ENCODE results near the gene MYZAP.
"Not testable (repeated sequence)": the region's sequence is repeated elsewhere in the genome, so short reads cannot be mapped to it uniquely, and the experiment has no call there.

Gene MYZAP

DNA sequence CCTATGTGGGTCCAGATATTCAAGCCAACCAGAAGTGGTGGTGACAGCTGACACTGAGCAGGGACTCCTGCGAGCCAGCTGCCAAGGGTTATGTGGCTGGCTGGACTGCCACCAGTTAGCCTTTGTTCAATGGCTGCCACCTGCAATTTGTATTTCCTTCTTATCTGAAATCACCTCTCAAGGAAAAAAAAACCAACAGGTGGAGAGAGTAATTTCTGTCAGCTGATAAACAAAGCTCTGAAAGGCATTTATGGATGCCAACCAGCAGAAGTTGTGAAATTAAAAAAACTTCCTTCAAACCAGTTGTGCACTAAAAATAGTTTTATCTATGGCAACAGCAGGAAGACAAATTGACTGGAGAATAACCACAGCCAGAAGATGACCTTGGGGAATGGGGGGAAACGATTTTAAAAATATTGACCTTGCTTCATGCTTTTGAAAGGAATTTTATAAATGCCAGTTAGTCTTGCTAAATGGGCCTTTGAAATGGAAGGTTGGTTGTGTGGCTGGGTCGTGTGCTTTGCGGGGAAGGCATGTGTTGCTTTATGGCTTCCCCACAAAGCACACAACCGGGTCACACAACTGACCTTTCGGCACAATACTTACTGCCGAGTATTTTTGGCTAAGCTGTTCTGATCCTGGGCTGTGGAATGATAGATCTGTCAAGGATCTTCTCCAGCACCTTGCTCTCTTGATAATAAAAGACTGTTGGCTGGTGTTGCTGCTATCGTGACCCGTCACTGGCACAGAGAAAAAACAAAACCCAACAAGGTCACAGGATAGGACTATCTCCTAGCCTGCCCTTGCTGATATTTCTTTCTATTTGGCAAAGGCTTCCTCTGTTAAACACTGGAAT is 3.5 kb downstream of the MYZAP start:
- peak; percentile 23 for DNase-seq

DNA sequence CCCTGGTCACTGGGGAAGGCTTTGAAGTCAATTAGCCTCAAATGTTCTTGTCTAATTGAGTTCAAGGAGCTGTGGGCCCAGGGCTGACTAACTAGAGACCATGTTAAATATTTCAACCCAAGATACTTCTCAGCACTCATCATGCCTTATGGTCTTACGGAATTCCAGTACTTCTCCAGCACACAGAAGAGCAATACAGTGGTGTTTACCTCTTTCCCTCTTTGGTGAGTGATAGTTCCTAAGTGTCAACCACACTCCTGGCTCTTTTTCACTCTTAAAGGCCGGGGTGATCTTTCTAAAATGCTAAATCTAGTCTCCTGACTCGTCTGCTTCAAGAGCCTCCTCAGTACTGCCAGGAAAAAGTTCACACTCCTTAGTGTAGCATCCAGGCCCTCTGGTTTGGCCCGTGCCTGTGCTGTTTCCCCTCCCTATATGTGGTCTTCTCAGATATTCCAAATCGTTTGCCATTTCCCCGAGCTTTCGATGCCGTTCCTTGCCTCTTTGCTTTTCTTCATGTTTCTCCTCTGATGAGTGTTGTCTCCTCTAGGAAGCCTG is 4.7 kb downstream of the MYZAP start:
- no peak for DNase-seq

DNA sequence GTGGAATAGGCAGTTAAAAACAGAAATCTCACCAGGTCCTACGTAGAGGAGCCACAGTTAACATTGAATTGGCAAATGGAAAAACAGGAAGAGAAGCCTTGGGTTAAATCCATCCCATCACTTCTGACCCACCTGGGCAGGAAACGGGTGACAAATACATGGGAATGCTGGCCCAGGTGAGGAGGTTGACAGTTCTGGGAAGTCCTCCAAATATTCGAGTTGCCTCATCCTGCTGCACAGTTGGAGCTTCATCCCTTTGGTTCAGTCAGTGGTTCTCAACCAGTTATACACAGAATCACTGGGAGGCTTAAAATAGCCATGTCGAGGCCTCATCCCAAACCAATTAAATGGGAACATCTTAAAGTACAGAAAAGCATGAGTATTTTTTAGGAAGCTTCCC is 5.3 kb downstream of the MYZAP start:
- no peak for DNase-seq

DNA sequence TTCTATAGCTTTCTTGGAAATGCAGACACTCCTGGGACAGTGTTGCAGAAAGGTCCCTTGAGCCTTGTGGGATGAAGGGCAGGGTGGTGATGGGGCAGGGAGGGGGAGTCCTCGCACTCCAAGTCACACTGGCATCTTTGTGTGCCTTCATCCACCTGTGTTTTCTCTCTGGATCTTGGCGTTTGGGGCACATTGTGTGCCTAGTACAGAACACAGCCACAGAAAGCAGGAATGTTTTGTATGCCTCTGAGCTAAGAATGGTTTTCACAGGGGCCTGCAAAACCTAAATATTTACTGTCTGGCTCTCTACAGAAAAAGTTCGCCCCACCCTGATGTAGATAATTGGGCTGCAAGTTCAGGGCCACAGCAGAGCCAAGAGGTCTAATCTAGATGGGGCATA is 5.7 kb downstream of the MYZAP start:
- no peak for DNase-seq

DNA sequence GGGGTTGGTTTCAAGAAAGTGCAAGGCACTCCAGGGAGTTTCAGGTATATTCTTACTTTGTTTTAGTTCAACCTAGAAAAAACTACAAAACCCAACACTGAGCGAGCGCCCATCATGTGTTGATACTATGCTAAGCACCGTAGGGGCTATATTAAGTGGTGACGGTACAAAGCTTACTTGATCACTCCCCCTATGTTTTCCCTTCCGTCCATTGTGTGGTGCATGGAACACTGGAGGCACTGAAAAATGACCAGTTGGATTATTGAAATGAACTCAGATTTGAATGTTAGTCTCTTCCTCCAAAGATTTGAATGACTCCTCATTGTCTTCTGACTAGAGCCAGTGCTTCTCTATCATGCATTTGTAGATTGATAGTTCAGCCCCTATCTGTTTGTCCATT is 6.6 kb downstream of the MYZAP start:
- no peak for DNase-seq

DNA sequence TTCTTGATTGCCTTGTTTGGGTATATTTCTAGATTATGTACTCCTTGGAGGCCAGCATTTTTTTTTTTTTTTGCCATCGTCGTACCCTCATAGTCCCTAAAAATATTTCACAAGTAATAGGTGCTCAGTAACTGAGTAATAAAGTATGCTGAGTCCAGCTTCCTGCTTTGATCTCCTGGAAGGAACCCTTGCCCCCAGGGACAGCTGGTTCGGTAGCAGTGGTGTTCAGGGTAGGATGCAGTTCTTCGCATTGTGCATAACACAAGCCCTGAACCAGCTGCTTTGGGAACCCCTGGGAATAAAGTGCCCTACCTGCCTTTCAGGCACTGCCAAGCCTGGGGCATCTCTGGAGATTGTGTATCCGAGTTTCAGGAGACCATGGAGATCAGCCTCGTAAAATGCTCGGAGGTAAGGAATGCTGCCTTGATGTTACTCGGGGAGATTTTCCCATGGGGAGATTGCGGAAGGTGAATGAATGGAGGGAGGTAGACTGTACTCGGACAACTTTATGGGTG is 7.6 kb downstream of the MYZAP start:
- DNase-seq: no peak

DNA sequence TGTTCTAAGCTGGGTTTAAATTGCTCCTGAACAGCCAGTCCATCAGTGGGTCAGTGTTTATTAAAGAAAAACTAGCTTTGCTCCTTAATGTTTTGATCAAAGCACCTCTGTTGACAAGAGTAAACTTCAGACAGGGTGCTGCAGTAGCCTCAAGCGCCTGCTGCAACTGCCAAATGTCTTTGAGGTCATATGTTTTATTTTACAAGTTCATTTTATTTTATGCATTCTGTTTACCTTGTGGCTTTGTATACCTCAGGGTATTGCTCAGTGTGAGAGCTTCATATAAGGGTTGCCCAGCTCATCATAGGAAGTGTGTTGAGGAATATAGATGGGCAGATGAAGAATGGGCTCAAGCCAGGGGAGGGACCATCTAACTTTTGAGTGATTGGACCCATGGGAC is 8.5 kb downstream of the MYZAP start:
- no peak for DNase-seq

DNA sequence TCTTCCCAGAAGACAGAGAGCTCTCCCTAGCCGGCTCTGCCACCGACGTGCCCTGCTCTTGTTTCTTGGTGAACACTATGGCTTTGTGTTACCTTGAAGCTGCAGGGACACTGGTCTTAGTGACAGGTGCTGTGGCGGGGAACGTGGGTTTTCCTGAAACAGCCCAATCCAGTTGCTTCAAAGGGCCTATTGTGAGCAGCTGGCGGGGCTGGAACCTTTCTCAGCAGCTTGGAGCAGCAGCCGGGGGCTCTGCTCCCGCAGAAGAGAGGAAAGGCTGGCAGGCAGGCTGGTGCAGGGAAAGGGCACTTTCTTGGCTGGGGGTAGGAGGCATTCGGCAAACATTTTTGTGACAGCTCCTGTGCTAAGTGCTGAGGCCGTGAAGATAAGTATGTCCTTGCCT is 12.8 kb downstream of the MYZAP start:
- DNase-seq: no peak

DNA sequence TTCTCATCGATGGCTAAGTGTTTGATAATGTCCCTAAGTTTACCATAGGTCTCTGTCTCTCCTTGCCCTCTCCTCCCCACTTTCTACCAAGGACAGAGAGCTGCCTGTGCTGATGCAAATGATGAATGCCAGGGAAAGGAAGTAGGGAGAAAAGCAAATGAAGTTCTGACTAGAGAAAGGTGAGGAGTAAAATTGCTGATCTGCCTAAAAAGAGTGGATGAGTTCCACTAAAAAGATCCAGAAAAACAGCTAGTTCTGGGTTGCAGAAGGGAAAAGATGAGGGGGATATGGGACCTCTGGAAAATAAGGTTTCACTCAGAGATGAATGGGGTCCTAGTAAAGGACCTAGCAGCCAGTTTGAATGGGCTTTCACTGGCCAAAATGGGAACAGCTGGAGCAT is 13.8 kb downstream of the MYZAP start:
- DNase-seq: no peak

DNA sequence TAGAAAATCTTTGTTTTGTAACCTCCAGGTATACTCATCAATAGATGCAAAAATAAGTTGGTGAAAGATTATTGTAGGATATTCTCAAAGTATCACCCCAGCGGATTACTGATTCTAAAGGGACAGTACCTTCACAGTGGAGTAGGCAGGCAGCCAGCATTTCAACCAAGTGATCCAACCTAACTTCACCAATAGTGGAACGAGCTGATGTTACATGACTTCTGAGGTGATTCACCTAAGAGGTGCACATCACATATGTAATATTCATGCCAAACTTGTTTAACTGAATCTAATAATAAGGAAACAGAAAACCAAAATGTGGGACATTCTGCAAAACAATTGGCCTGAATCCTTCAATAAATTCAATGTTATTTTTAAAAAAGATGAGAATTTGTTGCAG is 14.3 kb downstream of the MYZAP start:
- no peak for DNase-seq

DNA sequence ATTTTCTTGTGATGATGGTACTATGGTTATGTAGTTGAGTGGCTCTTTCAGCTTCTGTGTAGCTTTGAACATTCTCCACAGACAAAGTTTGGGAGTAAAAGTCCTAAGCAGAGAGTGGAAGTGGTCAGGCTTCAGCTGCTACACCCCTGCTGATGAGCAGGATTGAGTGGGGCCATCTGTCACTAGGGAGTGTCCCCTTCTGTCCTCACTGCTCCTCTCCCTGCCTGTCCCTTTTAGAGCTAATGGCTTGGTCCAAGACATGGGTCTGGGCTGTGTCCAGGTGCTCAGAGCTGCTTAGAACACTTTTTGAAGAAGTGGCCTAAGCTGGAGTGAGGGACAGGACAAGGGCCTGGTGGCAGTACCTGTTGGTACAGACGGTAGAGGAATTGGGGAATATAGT is 15.1 kb downstream of the MYZAP start:
- no peak for DNase-seq

DNA sequence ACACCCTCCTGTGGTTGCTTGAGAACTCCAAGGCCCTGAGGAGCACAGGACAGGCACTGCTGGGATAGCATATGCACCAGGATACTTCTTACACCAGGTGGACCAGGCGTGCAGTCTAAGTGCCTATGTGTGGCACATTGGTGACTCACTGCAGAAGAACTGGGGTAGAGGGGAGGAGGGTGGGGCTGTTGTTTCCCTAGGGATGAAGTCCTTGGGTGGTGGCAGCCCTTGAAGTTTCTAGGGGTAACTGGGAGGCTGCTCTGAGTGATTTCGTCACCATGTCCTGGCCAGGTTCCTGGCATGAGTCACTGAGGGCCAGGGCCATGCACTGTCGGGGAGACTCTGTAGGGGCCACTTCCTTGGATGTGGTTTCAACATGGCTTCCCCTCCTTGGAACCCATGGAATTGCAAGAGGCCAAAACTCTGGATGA is 15.9 kb downstream of the MYZAP start:
- DNase-seq: no peak

DNA sequence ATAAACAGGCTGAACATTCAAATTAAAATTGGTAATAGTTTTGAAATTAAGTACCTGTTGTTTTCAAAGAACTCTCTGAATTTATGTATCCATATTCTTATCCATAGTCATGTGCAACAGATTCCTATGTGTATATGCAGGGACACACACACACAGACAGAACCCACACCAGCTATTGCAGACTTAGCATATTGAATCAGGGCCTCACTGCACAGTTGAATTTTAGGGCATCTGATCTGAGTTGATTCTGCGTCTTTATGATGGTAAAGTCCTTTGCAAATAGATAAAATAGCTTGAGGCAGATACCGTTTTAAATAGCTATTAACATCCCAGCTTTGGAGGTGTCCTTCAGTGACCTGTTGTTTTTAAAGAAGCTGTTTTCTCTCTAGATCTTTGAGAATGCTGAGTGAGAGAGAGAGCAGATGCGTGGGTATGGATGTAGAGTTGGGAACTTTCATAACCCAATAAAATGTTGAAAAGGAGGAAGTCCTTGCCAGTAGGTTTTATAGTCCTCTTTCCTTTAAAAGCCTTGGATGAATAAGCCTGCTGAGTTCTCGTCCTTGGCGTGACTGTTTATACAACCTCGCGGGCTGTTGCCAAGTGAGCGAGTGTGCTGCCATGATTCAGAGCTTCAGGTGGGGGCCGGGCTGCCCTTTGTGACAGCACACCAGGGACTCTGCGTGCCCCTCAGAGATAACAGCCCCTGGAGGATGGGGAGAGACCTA is 18.3 kb downstream of the MYZAP start:
- no peak for DNase-seq

DNA sequence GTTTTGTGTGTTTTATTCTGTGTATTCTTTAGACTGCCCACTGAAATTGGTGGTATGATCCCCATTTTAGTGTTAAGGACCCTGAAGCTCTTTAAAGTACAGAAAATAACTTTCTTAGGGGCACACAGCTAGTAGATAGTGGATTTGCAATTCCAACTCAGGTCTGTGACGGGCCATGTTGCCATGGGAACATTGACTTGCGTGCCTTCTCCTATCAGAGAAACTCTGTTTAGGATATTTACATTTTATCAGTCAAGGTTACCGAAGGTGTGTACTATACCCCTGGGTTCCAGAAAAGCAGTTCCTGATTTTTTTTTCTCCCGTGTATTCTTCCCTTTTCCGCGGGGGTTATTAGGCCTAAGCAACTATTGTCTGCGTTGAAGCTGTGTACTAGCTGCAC is 19.4 kb downstream of the MYZAP start:
- no peak for DNase-seq

DNA sequence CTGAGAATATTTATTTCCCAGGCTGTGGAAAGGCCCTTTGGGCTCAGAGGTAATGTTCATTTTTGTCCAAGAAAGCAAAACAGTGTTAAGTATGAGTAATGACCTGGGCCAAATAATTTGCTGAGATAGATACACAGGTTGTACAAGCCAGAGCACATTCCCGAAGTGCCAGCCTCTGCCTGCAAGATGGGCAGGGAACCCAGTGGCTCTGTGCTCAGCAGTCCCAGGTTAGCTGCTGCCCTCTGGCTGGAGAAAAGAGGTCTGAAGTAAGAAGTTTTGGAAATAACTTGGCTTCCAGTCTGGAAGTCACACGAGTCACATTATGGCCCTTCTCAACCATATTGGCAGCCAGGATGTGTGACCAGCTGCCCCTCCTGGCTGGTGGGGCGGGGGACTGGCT is 20.2 kb downstream of the MYZAP start:
- DNase-seq: peak; percentile 11

DNA sequence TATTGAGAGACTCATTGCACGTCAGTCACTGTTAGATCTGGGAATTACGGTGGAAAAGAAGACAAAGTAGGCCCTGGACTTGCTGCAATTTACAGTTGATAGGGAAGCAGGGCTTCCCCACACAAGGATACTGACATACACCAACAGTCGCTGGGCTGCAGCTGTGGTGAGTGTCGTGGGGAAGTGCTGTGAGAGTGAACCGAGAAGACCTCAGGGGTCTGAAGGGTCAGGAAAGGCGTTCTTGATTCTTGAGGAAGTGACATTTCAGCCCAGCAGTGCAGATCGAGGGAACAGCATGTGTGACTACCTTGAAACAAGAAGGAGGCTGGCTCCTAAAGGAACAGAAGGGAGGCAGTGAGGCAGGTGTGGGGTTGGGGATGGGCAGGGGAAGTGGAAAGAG is 22.5 kb downstream of the MYZAP start:
- no peak for DNase-seq

DNA sequence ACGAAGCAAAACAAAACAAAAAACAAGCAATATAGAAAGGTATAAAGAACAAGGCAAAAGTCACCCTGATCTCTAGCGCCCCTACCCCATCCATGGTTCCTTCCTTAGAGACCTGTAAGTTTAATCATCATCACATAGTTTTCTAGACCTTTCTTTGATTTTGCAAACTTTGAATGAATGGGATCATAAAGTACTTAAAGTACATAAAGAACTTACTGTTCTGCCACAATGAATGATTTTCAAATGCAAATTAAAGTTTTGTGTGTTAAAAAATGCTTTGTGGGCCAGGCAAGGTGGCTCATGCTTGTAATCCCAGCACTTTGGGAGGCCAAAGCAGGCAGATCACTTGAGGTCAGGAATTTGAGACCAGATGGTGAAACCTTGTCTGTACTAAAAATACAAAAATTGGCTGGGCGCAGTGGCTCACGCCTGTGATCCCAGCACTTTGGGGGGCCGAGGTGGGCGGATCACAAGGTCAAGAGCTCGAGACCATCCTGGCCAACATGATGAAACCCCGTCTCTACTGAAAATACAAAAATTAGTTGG is 24.3 kb downstream of the MYZAP start:
- DNase-seq: not testable (repeated sequence)

DNA sequence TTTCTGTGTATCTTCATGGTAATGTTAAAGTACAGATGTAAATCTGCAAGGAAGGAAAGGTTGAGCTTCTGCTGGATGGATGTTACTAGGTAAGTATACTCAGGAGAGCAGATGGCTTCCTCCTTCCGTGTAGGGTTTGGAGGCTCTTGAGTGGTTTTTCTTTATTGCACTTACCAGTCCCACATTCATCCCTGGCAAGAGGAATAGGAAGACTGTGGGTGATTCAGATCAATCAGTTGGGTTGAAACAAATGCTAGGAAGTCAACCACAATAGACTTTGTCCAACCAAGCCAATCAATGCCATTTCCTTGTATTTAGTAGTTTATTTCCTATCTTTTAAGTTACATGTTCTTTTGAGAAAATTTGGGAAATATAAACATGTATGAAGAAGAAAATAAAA is 26.6 kb downstream of the MYZAP start:
- DNase-seq: no peak

DNA sequence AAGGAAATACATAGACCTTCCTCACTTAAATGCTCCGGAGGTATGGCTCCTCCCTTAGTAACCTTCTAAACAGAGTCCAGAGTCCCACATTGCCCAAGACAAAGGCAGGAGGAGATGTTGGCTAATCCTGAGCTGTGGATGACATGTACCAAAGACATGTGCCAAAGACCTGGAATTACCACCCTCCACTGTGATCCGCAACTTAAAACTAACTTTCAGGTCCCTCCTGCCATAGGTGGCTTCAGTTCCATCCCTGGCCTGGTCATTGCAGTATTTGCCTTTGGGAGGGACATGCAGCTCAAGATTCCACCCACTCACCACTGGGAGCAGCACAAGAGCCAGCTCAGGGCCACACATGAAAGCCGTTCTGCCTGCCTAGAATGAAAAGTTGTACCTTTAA is 28.0 kb downstream of the MYZAP start:
- DNase-seq: no peak

DNA sequence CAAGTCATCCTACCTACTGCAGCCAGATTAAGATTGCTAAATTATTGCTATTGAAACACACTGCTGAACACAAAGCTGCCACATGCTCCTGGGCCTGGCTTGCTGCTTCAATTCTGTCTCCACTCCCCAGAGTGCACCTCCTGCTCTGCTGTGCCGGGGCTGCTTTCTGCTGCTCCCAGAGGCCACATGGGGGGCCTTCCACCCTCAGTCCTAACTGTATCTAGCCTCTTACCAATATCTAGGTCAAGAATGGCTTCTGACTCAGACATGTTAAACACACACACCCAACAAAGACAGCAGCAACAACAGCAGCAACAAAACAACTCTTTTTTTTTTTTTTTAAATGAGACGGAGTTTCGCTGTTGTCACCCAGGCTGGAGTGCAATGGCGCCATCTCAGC is 33.0 kb downstream of the MYZAP start:
- no peak for DNase-seq

DNA sequence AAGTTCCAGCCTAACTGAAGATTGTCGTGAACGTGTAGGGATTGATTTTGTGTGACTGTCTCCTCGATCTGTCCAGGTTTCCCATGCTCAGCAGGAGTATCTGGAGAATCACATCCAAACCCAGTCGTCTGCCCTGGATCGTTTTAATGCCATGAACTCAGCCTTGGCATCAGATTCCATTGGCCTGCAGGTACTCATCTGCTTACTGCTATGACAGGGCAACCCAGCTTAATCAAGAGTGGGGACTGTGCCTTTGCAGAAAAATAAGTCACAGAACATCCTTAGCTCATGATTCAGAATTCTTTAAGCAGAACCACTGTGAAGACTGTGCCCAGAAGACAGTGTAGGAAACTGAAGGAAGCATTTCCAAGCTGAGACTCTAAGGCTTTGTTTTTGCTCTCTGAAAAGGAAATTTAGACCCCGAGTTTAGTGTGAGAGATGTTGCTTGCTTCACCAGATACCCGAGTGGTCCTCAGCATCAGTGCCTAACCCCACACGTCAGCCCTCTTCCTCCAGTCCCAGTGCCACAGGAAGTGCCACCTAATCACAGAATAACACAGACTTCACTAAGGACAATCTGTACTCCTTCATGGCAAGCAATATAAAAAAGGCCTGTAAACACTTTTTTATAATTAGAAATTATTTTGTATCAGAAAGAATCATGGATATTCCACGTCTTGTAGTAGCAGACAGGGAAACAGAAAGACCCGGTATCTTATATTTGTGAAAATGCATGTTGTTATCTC is 34.2 kb downstream of the MYZAP start:
- DNase-seq: no peak

DNA sequence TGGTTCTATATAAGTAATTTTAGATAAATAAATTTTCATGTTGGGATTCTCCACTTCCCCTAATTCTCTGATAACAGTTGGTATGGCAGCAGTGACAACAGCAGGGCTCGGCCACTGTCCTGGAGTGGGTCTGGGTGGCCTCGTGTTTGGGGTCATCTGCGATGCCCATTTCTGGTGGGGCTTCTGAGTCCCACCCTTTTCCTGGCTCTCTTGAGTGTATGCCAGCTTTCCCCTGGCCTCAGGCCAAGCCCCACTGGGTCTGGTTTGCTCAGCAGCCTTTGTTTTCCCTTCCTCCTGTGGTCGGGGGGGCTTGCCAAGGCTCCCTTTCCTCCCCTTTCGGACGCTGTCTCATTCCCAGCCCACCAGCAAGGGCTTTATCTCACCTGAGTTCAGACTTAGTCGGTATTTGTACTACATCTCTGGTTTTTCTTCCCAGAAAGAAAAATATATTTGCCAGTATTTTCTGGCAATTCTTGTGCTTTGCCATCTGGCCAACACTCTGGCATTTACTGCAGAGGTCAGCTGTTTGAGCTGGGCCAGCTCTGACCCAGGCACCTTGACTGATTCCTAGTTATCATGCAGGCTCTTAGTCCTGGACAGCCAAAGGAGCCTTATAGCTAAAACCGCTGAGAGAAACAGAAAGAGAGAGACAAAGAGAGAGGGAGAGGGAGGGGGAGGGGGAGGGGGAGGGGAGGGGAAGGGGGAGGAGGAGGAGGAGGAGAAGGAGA is 35.2 kb downstream of the MYZAP start:
- DNase-seq: no peak

All from OCI-M1 (cell line).